Retinal pigment epithelial cell (primary cell): Measurements from ENCODE around the gene SYT15.
"Not testable (repeated sequence)": the region's sequence is repeated elsewhere in the genome, so short reads cannot be mapped to it uniquely, and the experiment has no call there.

Experiments used
- DNase-seq: peaks from one replicate; pipeline ENCODE4 v3.0.0-alpha.2; 2010; ENCODE audit warnings: low read depth
- H3K4me3 ChIP-seq: 2 replicates; pipeline ENCODE4 v1.5.1; 2011; ENCODE audit warnings: mild to moderate bottlenecking, low read length, control low read depth, moderate library complexity
- CTCF ChIP-seq: conservative IDR thresholded peaks from 2 replicates; pipeline ENCODE4 v1.5.1; 2011; ENCODE audit warnings: low read depth, low read length, control low read depth, inconsistent platforms

The SYT15 gene

GRCh38 chr10:46578474-46579178 lies at the start of gene SYT15:
Gene SYT15, plus strand, starts transcription at chr10:46579128. Its CDS starts 41 bp downstream, at chr10:46579169.
- not testable (repeated sequence) for H3K4me3 ChIP-seq, DNase-seq

GRCh38 chr10:46529742-46530141 lies 49.2 kb upstream of the SYT15 start:
- H3K4me3 ChIP-seq, DNase-seq: not testable (repeated sequence)

- no peak for DNase-seq
- no peak overlapping the region for H3K4me3 ChIP-seq
- no peak for TF ChIP-seq CTCF
Measured at GRCh38 chr10:46530249-46531186, 48.4 kb upstream of the SYT15 start.

GRCh38 chr10:46532256-46532655 lies 46.7 kb upstream of the SYT15 start:
- not testable (repeated sequence) for H3K4me3 ChIP-seq, DNase-seq

- no peak for TF ChIP-seq CTCF
- DNase-seq = no peak
- no peak overlapping the region for H3K4me3 ChIP-seq
Measured at GRCh38 chr10:46534828-46535524, 44.0 kb upstream of the SYT15 start.

GRCh38 chr10:46536171-46536570 lies 42.8 kb upstream of the SYT15 start:
- DNase-seq = no peak
- no peak overlapping the region for H3K4me3 ChIP-seq
- no peak for TF ChIP-seq CTCF

- no peak overlapping the region for H3K4me3 ChIP-seq
- no peak for DNase-seq
- no peak for TF ChIP-seq CTCF
Measured at GRCh38 chr10:46536781-46537180, 42.1 kb upstream of the SYT15 start.

GRCh38 chr10:46537309-46537708 lies 41.6 kb upstream of the SYT15 start:
- no peak for DNase-seq
- no peak for TF ChIP-seq CTCF
- no peak overlapping the region for H3K4me3 ChIP-seq
